GM12878 (cell line): Measurements from ENCODE around the gene BCORL1. TPM values are rescaled to one million over a fixed set of nuclear protein-coding genes. Genes with fewer than 3 reads are reported as not detected.

Experiments used
- ATAC-seq: fragments of 200-7000 bp; cut with Tn5 transposase; 3 replicates; pipeline ENCODE4 v1.9.1; 2020; ENCODE audit warnings: mild to moderate bottlenecking, moderate library complexity
- BruUV-seq: library from RNA; stranded (reverse); fragments of 400-500 nt; replicated peaks from 2 replicates; lab custom pipeline; 2021; lab: Mats Ljungman, UMichigan
- CTCF ChIA-PET: fragments of 300-600 bp; sonication (Branson Sonifier 250); formaldehyde crosslinking; extraction: SDS; loops from one replicate; lab custom pipeline; 2021; ENCODE audit warnings: inconsistent platforms; lab: Yijun Ruan, JAX
- POLR2A ChIA-PET: fragments of 350-600 bp; formaldehyde crosslinking; extraction: SDS; loops from one replicate; lab custom pipeline; 2021; ENCODE audit warnings: inconsistent platforms; lab: Charles Lee
- RAD21 ChIA-PET: fragments of 300-600 bp; sonication (Branson Sonifier 250); formaldehyde crosslinking; loops from one replicate; lab custom pipeline; 2023; ENCODE audit warnings: antibody characterized with exemption; ENCODE audit not compliant: unreplicated experiment; lab: Charles Lee
- SMC1A ChIA-PET: fragments of 300-600 bp; sonication (Branson Sonifier 250); formaldehyde crosslinking; loops from one replicate; lab custom pipeline; 2023; ENCODE audit not compliant: unreplicated experiment, uncharacterized antibody; lab: Charles Lee
- DNase-seq: peaks from one replicate; pipeline ENCODE4 v3.0.0-alpha.2; 2011; ENCODE audit warnings: low read depth, low spot score
- FAIRE-seq: peaks from 3 replicates; lab custom pipeline; 2011; peaks lifted over from hg19 to GRCh38; lab: Jason Lieb, UNC
- H2AFZ ChIP-seq: 2 replicates; pipeline ENCODE4 v1.6.0; 2011; ENCODE audit warnings: low read depth, low read length, control low read depth; ENCODE audit not compliant: control insufficient read depth
- H3K27ac ChIP-seq: 2 replicates; pipeline ENCODE4 v1.5.1; 2011; ENCODE audit warnings: control low read depth; ENCODE audit not compliant: control insufficient read depth, insufficient read depth
- H3K27me3 ChIP-seq, 2 experiments: replicated peaks in 1 of 2; 2 replicates each; pipeline versions ENCODE4 v1.6.0 to v1.6.1; 2011; ENCODE audit warnings: low read length in 1 of 2; ENCODE audit not compliant: control insufficient read depth in 2 of 2, insufficient read depth in 2 of 2
- H3K36me3 ChIP-seq, 2 experiments: 2 replicates each; pipeline ENCODE4 v1.5.1; 2011; ENCODE audit warnings: low read length in 1 of 2; ENCODE audit not compliant: control insufficient read depth in 2 of 2, insufficient read depth in 2 of 2
- H3K4me1 ChIP-seq: 2 replicates; pipeline ENCODE4 v1.6.1; 2011; ENCODE audit warnings: mild to moderate bottlenecking, low read length, moderate library complexity, mixed read lengths; ENCODE audit not compliant: control insufficient read depth, insufficient read depth
- H3K4me2 ChIP-seq: 2 replicates; pipeline ENCODE4 v1.6.0; 2011; ENCODE audit warnings: control low read depth; ENCODE audit not compliant: control insufficient read depth, insufficient read depth
- H3K4me3 ChIP-seq: fragments of 200-600 bp; sonication (generic); 2 replicates; pipeline ENCODE4 v1.5.1; 2016
- H3K79me2 ChIP-seq: 2 replicates; pipeline ENCODE4 v1.6.0; 2011; ENCODE audit warnings: low read length; ENCODE audit not compliant: control insufficient read depth, insufficient read depth
- H3K9ac ChIP-seq: 2 replicates; pipeline ENCODE4 v1.8.0; 2011; ENCODE audit warnings: low read length, control low read depth, mixed read lengths; ENCODE audit not compliant: control insufficient read depth, insufficient read depth
- H3K9me3 ChIP-seq: replicated peaks from 3 replicates; pipeline ENCODE4 v1.5.1; 2011; ENCODE audit warnings: mild to moderate bottlenecking, low read length; ENCODE audit not compliant: control insufficient read depth, insufficient read depth
- H4K20me1 ChIP-seq: 2 replicates; pipeline ENCODE4 v1.6.0; 2011; ENCODE audit not compliant: control insufficient read depth, insufficient read depth
- BCL3 ChIP-seq: IDR thresholded peaks from 2 replicates; pipeline ENCODE4 v1.6.1; 2011; ENCODE audit warnings: borderline replicate concordance, low read depth, mild to moderate bottlenecking, moderate library complexity, low read length; ENCODE audit not compliant: insufficient read depth, poor library complexity, severe bottlenecking
- CBFB ChIP-seq: IDR thresholded peaks from 2 replicates; pipeline ENCODE4 v1.6.1; 2016; ENCODE audit warnings: antibody characterized with exemption, low read depth
- E2F4 ChIP-seq: IDR thresholded peaks from 2 replicates; pipeline ENCODE4 v1.6.1; 2012; ENCODE audit warnings: low read depth, low read length, improper control_type of control experiment
- MTA3 ChIP-seq: IDR thresholded peaks from 2 replicates; pipeline ENCODE4 v1.6.1; 2012; ENCODE audit warnings: low read length, inconsistent platforms, borderline replicate concordance
- MYC ChIP-seq: IDR thresholded peaks from 2 replicates; pipeline ENCODE4 v1.6.1; 2011; ENCODE audit warnings: mild to moderate bottlenecking, low read length, moderate library complexity, inconsistent platforms; ENCODE audit not compliant: insufficient read depth, insufficient replicate concordance, insufficient read length, severe bottlenecking
- NRF1 ChIP-seq: conservative IDR thresholded peaks from 2 replicates; pipeline ENCODE4 v1.6.1; 2011; ENCODE audit warnings: mild to moderate bottlenecking, low read depth, low read length, improper control_type of control experiment
- SIX5 ChIP-seq: IDR thresholded peaks from 2 replicates; pipeline ENCODE4 v1.6.1; 2011; ENCODE audit warnings: mild to moderate bottlenecking, low read depth, low read length, moderate library complexity; ENCODE audit not compliant: severe bottlenecking
- STAT1 ChIP-seq: fragments of 450-650 bp; conservative IDR thresholded peaks from 2 replicates; pipeline ENCODE4 v1.6.1; 2014; ENCODE audit warnings: antibody characterized with exemption, mild to moderate bottlenecking
- TCF3 ChIP-seq: IDR thresholded peaks from 2 replicates; pipeline ENCODE4 v1.6.1; 2012; ENCODE audit warnings: low read depth, mild to moderate bottlenecking, low read length, borderline replicate concordance; ENCODE audit not compliant: insufficient read depth
- YBX1 ChIP-seq: fragments of 450-650 bp; IDR thresholded peaks from 2 replicates; pipeline ENCODE4 v1.6.1; 2016; ENCODE audit warnings: antibody characterized with exemption
- YY1 ChIP-seq: IDR thresholded peaks from 2 replicates; pipeline ENCODE4 v1.6.1; 2011; ENCODE audit warnings: low read depth, mild to moderate bottlenecking, low read length
- ZBED1 ChIP-seq: IDR thresholded peaks from 2 replicates; pipeline ENCODE4 v1.6.1; 2016; ENCODE audit warnings: borderline replicate concordance
- ZNF384 ChIP-seq: IDR thresholded peaks from 2 replicates; pipeline ENCODE4 v1.6.1; 2012; ENCODE audit warnings: low read depth, mild to moderate bottlenecking, low read length, improper control_type of control experiment, borderline replicate concordance
- WGBS: methylation state at CpG from one replicate; pipeline ENCODE4 v1.1.6; 2016; ENCODE audit warnings: low lambda C conversion rate; ENCODE audit not compliant: insufficient replicate concordance, insufficient coverage; ENCODE audit errors: missing lambda C conversion rate; 5-methylcytosine and 5-hydroxymethylcytosine counted together
- in situ Hi-C: fragments of 300-500 bp; cut with MboI; formaldehyde crosslinking; loops from 9 replicates; pipeline ENCODE4 v1.14.3; 2018; ENCODE audit warnings: mixed read lengths
- intact Hi-C: fragments of 100-400 bp; cut with micrococcal nuclease; formaldehyde crosslinking; loops from one replicate; pipeline ENCODE4 v1.14.2; 2022; ENCODE audit not compliant: unreplicated experiment
- polyA plus RNA-seq, 11 experiments: library from polyadenylated mRNA; depleted of rRNA in 4 of 11; unstranded in 6 of 11; stranded (reverse) in 5 of 11; fragments of >200 nt; fragmentation: Nextera tagmentation in 4 of 11; fragmentation: Illumina TruSeq in 1 of 11; extraction: Ambion mirVana in 4 of 11; extraction: Trizol in 1 of 11; gene quantifications; 1 replicate in 1 of 11; 2 replicates in 10 of 11; pipeline versions ENCODE4 v1.2.1 to v1.2.3, GENCODE V29; 2011 to 2016; ENCODE audit warnings: inconsistent platforms in 2 of 11, missing spikeins in 2 of 11, low read depth in 1 of 11
- total RNA-seq, 4 experiments: library from RNA; depleted of rRNA in 3 of 4; stranded (reverse); fragments of >200 nt in 3 of 4; fragmentation: Illumina TruSeq in 1 of 4; extraction: Trizol in 1 of 4; gene quantifications; 2 replicates each; pipeline versions ENCODE4 v1.2.1 to v1.2.3, GENCODE V29; 2013 to 2021
- TF ChIP-seq, protein P1 (sequence below): fragments of 450-650 bp; IDR thresholded peaks from 2 replicates; pipeline ENCODE4 v1.6.1; 2017; ENCODE audit warnings: mild to moderate bottlenecking, moderate library complexity

BCORL1 gene
- total and polyA plus RNA-seq, 10 of the 15 experiments (the other 5 are each of a cell fraction or from before 2014, with no cell fraction given): 0.16 to 7.2 (median 0.94) TPM

DNA sequence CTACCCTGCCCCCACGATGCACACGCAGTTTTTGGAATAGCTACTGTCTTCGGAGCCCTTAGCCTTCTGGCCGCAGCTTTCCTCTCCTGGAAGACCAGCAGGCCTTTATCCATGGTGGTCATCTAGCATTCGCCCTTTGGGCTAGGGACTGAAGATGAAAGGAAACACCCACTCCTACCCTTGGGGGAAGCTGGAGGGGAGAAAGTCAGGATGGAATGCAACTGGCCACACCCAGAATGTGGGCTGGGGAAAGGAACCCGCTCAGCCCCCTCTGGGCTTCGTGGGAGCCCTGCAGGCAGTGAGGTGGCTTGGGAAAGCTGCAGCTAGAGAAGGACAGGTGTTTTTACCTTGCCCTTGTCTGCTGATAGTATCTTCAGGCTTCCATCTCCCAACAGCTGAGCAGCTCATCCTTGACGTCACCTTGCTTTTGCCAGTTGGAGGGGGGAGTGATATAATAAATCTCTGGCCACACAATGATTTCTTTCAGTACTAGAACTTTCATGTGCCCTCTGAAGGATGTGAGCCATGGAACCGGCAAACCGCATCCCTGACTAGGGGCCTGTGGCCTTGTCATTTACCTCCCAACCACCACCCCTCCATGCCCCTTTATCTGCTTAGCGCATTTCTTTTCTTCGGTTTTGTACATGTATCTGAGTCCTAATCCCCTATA lies 68.9 kb downstream of the BCORL1 start:
- no TSS peak for BruUV-seq
- no peaks in the 10 kb centered on the region for H3K36me3 ChIP-seq
- DNase-seq: no peak
- no peak for ATAC-seq
- CTCF ChIA-PET: interaction anchor here (0.5 to 0.7 kb wide), 2 partner anchors 9 to 441 kb away, joined by 3 read pairs; no protein-coding TSS in a partner anchor
- no peaks in the 10 kb centered on the region for H3K27me3 ChIP-seq
- no peaks in the 10 kb centered on the region for H3K79me2 ChIP-seq
- POLR2A ChIA-PET: no interaction called here
- no peaks in the 10 kb centered on the region for H4K20me1 ChIP-seq
- no peaks in the 10 kb centered on the region; the same call in 2 of the 3 replicates for H3K9me3 ChIP-seq
- TF ChIP-seq ZNF384: no peak
- TF ChIP-seq, protein P1, sequence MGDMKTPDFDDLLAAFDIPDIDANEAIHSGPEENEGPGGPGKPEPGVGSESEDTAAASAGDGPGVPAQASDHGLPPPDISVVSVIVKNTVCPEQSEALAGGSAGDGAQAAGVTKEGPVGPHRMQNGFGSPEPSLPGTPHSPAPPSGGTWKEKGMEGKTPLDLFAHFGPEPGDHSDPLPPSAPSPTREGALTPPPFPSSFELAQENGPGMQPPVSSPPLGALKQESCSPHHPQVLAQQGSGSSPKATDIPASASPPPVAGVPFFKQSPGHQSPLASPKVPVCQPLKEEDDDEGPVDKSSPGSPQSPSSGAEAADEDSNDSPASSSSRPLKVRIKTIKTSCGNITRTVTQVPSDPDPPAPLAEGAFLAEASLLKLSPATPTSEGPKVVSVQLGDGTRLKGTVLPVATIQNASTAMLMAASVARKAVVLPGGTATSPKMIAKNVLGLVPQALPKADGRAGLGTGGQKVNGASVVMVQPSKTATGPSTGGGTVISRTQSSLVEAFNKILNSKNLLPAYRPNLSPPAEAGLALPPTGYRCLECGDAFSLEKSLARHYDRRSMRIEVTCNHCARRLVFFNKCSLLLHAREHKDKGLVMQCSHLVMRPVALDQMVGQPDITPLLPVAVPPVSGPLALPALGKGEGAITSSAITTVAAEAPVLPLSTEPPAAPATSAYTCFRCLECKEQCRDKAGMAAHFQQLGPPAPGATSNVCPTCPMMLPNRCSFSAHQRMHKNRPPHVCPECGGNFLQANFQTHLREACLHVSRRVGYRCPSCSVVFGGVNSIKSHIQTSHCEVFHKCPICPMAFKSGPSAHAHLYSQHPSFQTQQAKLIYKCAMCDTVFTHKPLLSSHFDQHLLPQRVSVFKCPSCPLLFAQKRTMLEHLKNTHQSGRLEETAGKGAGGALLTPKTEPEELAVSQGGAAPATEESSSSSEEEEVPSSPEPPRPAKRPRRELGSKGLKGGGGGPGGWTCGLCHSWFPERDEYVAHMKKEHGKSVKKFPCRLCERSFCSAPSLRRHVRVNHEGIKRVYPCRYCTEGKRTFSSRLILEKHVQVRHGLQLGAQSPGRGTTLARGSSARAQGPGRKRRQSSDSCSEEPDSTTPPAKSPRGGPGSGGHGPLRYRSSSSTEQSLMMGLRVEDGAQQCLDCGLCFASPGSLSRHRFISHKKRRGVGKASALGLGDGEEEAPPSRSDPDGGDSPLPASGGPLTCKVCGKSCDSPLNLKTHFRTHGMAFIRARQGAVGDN: no peak
- no peak for TF ChIP-seq E2F4
- no peak for TF ChIP-seq TCF3
- no peak for TF ChIP-seq YBX1
- TF ChIP-seq STAT1: no peak
- no peak for TF ChIP-seq SIX5
- TF ChIP-seq BCL3: no peak
- no peak for TF ChIP-seq MYC
- TF ChIP-seq YY1: no peak
- no peak for TF ChIP-seq CBFB
- TF ChIP-seq NRF1: no peak
- no peak for TF ChIP-seq MTA3
- TF ChIP-seq ZBED1: no peak
- H3K9ac ChIP-seq: no peak overlapping the region
- RAD21 ChIA-PET: interaction anchor here (0.6 kb wide), 2 partner anchors 8 to 143 kb away, joined by 3 to 4 read pairs; no protein-coding TSS in a partner anchor
- H2AFZ ChIP-seq: no peak overlapping the region
- H3K27ac ChIP-seq: no peak overlapping the region
- in situ Hi-C loops (loop anchor here (25.0 kb wide), 1 partner anchor 439 kb away; no protein-coding TSS in a partner anchor), intact Hi-C loops (no loop called here)
- H3K4me1 ChIP-seq: no peaks in the 10 kb centered on the region
- 68% methylated on average over 12 of the region's 12 CpGs for WGBS
- SMC1A ChIA-PET: no interaction called here
- H3K4me2 ChIP-seq: no peak overlapping the region
- no peak overlapping the region for H3K4me3 ChIP-seq
- FAIRE-seq: no peak
